Kidney epithelial cell (primary cell): ENCODE measurements around the gene ABHD15. TPM values are rescaled to one million over a fixed set of nuclear protein-coding genes. Genes with fewer than 3 reads are reported as not detected.
"Not testable (repeated sequence)": the region's sequence is repeated elsewhere in the genome, so short reads cannot be mapped to it uniquely, and the experiment has no call there.

Experiments used
- DNase-seq: peaks from one replicate; pipeline ENCODE4 v3.0.0-alpha.2; 2010; ENCODE audit warnings: low read depth
- H3K27me3 ChIP-seq: 2 replicates; pipeline ENCODE4 v1.6.0; 2011; ENCODE audit warnings: low read length; ENCODE audit not compliant: control insufficient read depth, insufficient read depth
- H3K36me3 ChIP-seq: 2 replicates; pipeline ENCODE4 v1.5.1; 2011; ENCODE audit warnings: low read length; ENCODE audit not compliant: control insufficient read depth, insufficient read depth
- H3K4me3 ChIP-seq: 2 replicates; pipeline ENCODE4 v1.5.1; 2011; ENCODE audit warnings: low read depth, mild to moderate bottlenecking, control low read depth, low read length
- CTCF ChIP-seq: IDR thresholded peaks from 2 replicates; pipeline ENCODE4 v1.5.1; 2011; ENCODE audit warnings: mild to moderate bottlenecking, moderate library complexity, low read length, control low read depth, inconsistent platforms; ENCODE audit not compliant: insufficient read depth, poor library complexity, severe bottlenecking
- total RNA-seq: library from RNA; depleted of rRNA; stranded (reverse); fragments of >200 nt; gene quantifications from 2 replicates; pipeline ENCODE4 v1.2.3, GENCODE V29; 2015

ABHD15 gene
- total RNA-seq, 1 donor from 2014 or later: 8.3 TPM

- no peaks in the 10 kb centered on the region for H3K27me3 ChIP-seq
- no peak for TF ChIP-seq CTCF
- H3K36me3 ChIP-seq: peaks cover 2% of the 10 kb centered on the region
- no peak for DNase-seq
- no peak overlapping the region for H3K4me3 ChIP-seq
These were observed 5.0 kb downstream of the ABHD15 start for GRCh38 chr17:29561554-29562517.

GRCh38 chr17:29560316-29560715, 6.5 kb downstream of the ABHD15 start:
- Histone ChIP-seq H3K4me3 (no peak overlapping the region), H3K27me3 (no peaks in the 10 kb centered on the region), H3K36me3 (peaks cover 2% of the 10 kb centered on the region)
- no peak for TF ChIP-seq CTCF
- no peak for DNase-seq

GRCh38 chr17:29559640-29560039, 7.2 kb downstream of the ABHD15 start:
- Histone ChIP-seq H3K4me3 (no peak overlapping the region), H3K36me3 (peaks cover 2% of the 10 kb centered on the region), H3K27me3 (no peaks in the 10 kb centered on the region)
- no peak for DNase-seq
- no peak for TF ChIP-seq CTCF

- H3K4me3 ChIP-seq, DNase-seq, H3K27me3 ChIP-seq, H3K36me3 ChIP-seq: not testable (repeated sequence)
These were observed 8.7 kb downstream of the ABHD15 start for GRCh38 chr17:29558139-29558538.

GRCh38 chr17:29557739-29558116, 9.1 kb downstream of the ABHD15 start:
- H3K36me3 ChIP-seq: peaks cover 2% of the 10 kb centered on the region

More at GRCh38 chr17:29557739-29558116, 9.1 kb downstream of the ABHD15 start:
- DNase-seq: no peak
- no peaks in the 10 kb centered on the region for H3K27me3 ChIP-seq
- no peak for TF ChIP-seq CTCF
- H3K4me3 ChIP-seq: no peak overlapping the region
